HCT116 (cell line): ENCODE data around the gene PRM1. TPM values are rescaled to one million over a fixed set of nuclear protein-coding genes. Genes with fewer than 3 reads are reported as not detected.

Experiments used
- ATAC-seq: fragments of 200-7000 bp; cut with Tn5 transposase; 2 replicates; pipeline ENCODE4 v1.9.1; 2020; ENCODE audit warnings: mild to moderate bottlenecking, moderate library complexity
- BruUV-seq: library from RNA; stranded (reverse); fragments of 400-500 nt; replicated peaks from 2 replicates; lab custom pipeline; 2021; lab: Mats Ljungman, UMichigan
- CTCF ChIA-PET: fragments of 300-600 bp; sonication (Branson Sonifier 250); formaldehyde crosslinking; loops from one replicate; lab custom pipeline; 2021; ENCODE audit warnings: antibody characterized with exemption; lab: Charles Lee
- POLR2A ChIA-PET: fragments of 300-600, 350-600 bp; sonication (Branson Sonifier 250); formaldehyde crosslinking; loops from one replicate; lab custom pipeline; 2021; ENCODE audit warnings: antibody characterized with exemption; lab: Charles Lee
- RAD21 ChIA-PET, 2 experiments: fragments of 300-600 bp; sonication (Branson Sonifier 250); formaldehyde crosslinking; loops; one replicate each; lab custom pipeline; 2023; ENCODE audit warnings: low total read pairs in 2 of 2; ENCODE audit not compliant: uncharacterized antibody in 2 of 2, unreplicated experiment in 2 of 2, low non-redundant PET in 1 of 2; lab: Charles Lee
- DNase-seq: peaks from one replicate; pipeline ENCODE4 v3.0.0-alpha.2; 2010; ENCODE audit warnings: low read depth, low spot score
- H2AFZ ChIP-seq: fragments of 200-600 bp; shearing (Covaris generic), sonication (generic); 2 replicates; pipeline ENCODE4 v1.6.1; 2017; ENCODE audit warnings: low read depth, mixed run types, mixed read lengths, antibody characterized with exemption, low read length; ENCODE audit not compliant: poor library complexity, severe bottlenecking
- H3K27ac ChIP-seq: 2 replicates; pipeline ENCODE4 v1.5.1; 2012; ENCODE audit warnings: low read depth, low read length
- H3K27me3 ChIP-seq: fragments of 200-600 bp; sonication (generic); 2 replicates; pipeline ENCODE4 v1.6.1; 2016; ENCODE audit warnings: mixed run types, low read length, mixed read lengths; ENCODE audit not compliant: insufficient read depth
- H3K36me3 ChIP-seq, 2 experiments: fragments of 200-500 bp in 1 of 2; fragments of 200-600 bp in 1 of 2; sonication (Bioruptor generic) in 1 of 2; sonication (generic) in 1 of 2; 2 replicates each; pipeline versions ENCODE4 v1.5.1 to v1.6.1; 2014 to 2016; ENCODE audit warnings: low read length in 2 of 2, inconsistent platforms in 1 of 2, mixed read lengths in 1 of 2, mixed run types in 1 of 2; ENCODE audit not compliant: insufficient read depth in 2 of 2, control insufficient read depth in 1 of 2
- H3K4me1 ChIP-seq, 2 experiments: fragments of 200-600 bp in 1 of 2; sonication (generic) in 1 of 2; 2 replicates each; pipeline versions ENCODE4 v1.5.1 to v1.6.1; 2012 to 2017; ENCODE audit warnings: low read length in 2 of 2, inconsistent platforms in 1 of 2, mild to moderate bottlenecking in 1 of 2, mixed read lengths in 1 of 2, mixed run types in 1 of 2, moderate library complexity in 1 of 2; ENCODE audit not compliant: insufficient read depth in 2 of 2, control insufficient read depth in 1 of 2
- H3K4me2 ChIP-seq: fragments of 200-600 bp; sonication (generic); 2 replicates; pipeline ENCODE4 v1.6.1; 2017; ENCODE audit warnings: mixed run types, low read length, mixed read lengths
- H3K4me3 ChIP-seq, 2 experiments: fragments of 200-600 bp in 1 of 2; sonication (generic) in 1 of 2; replicated peaks in 1 of 2; 2 replicates each; pipeline ENCODE4 v1.5.1; 2011 to 2016; ENCODE audit warnings: low read length in 2 of 2, control low read depth in 1 of 2, low read depth in 1 of 2, mild to moderate bottlenecking in 1 of 2, mixed read lengths in 1 of 2, mixed run types in 1 of 2
- H3K79me2 ChIP-seq: fragments of 200-600 bp; sonication (generic); 2 replicates; pipeline ENCODE4 v1.6.1; 2017; ENCODE audit warnings: mild to moderate bottlenecking, mixed run types, low read length, moderate library complexity, mixed read lengths; ENCODE audit not compliant: insufficient read depth
- H3K9ac ChIP-seq: fragments of 200-600 bp; sonication (generic); 2 replicates; pipeline ENCODE4 v1.6.1; 2016; ENCODE audit warnings: low read length, mixed read lengths
- H3K9me2 ChIP-seq: fragments of 200-600 bp; sonication (generic), shearing (Covaris generic); 2 replicates; pipeline ENCODE4 v1.6.1; 2017; ENCODE audit warnings: mixed run types, mild to moderate bottlenecking, moderate library complexity; ENCODE audit not compliant: insufficient read depth
- H3K9me3 ChIP-seq, 2 experiments: fragments of 200-500 bp in 1 of 2; fragments of 200-600 bp in 1 of 2; sonication (Bioruptor generic) in 1 of 2; sonication (generic) in 1 of 2; 2 replicates each; pipeline ENCODE4 v1.6.1; 2014 to 2017; ENCODE audit warnings: low read length in 2 of 2, mixed read lengths in 2 of 2, inconsistent platforms in 1 of 2, low read depth in 1 of 2, mild to moderate bottlenecking in 1 of 2, mixed run types in 1 of 2, moderate library complexity in 1 of 2; ENCODE audit not compliant: control insufficient read depth in 1 of 2, insufficient read depth in 1 of 2
- H4K20me1 ChIP-seq: fragments of 200-600 bp; sonication (generic), shearing (Covaris generic); 2 replicates; pipeline ENCODE4 v1.6.1; 2017; ENCODE audit warnings: mixed run types, mild to moderate bottlenecking, moderate library complexity; ENCODE audit not compliant: insufficient read depth
- CBX3 ChIP-seq: IDR thresholded peaks from 2 replicates; pipeline ENCODE4 v1.6.1; 2012; ENCODE audit warnings: low read depth
- ELF1 ChIP-seq: IDR thresholded peaks from 2 replicates; pipeline ENCODE4 v1.6.1; 2012; ENCODE audit warnings: low read depth, borderline replicate concordance
- EZH2phosphoT487 ChIP-seq: fragments of 200-600 bp; IDR thresholded peaks from 2 replicates; pipeline ENCODE4 v1.6.1; 2018; ENCODE audit warnings: antibody characterized with exemption, borderline replicate concordance
- FOSL1 ChIP-seq: IDR thresholded peaks from 2 replicates; pipeline ENCODE4 v1.6.1; 2012; ENCODE audit warnings: low read depth
- JUND ChIP-seq: IDR thresholded peaks from 2 replicates; pipeline ENCODE4 v1.6.1; 2012
- RAD21 ChIP-seq: IDR thresholded peaks from 2 replicates; pipeline ENCODE4 v1.6.1; 2012; ENCODE audit warnings: low read depth, mild to moderate bottlenecking
- SIN3A ChIP-seq: IDR thresholded peaks from 2 replicates; pipeline ENCODE4 v1.6.1; 2012; ENCODE audit warnings: low read depth
- SP1 ChIP-seq: IDR thresholded peaks from 2 replicates; pipeline ENCODE4 v1.6.1; 2012; ENCODE audit warnings: low read depth
- SRF ChIP-seq: IDR thresholded peaks from 2 replicates; pipeline ENCODE4 v1.6.1; 2012; ENCODE audit warnings: low read depth
- intact Hi-C: fragments of 100-400 bp; cut with micrococcal nuclease; formaldehyde crosslinking; loops from 2 replicates; pipeline ENCODE4 v1.10.0; 2022
- total RNA-seq: library from RNA; stranded (reverse); gene quantifications from one replicate; pipeline ENCODE4 v1.2.1, GENCODE V29; 2021; ENCODE audit not compliant: unreplicated experiment
- TF ChIP-seq, protein P1 (sequence below), 3 experiments: fragments of 200-600 bp in 1 of 3; sonication (generic) in 1 of 3; IDR thresholded peaks in 2 of 3; conservative IDR thresholded peaks in 1 of 3; 2 replicates each; pipeline ENCODE4 v1.5.1; 2012 to 2017; ENCODE audit warnings: low read depth in 2 of 3, low read length in 2 of 3, antibody characterized with exemption in 1 of 3, borderline replicate concordance in 1 of 3, control low read depth in 1 of 3, mild to moderate bottlenecking in 1 of 3, mixed read lengths in 1 of 3, mixed run types in 1 of 3, moderate library complexity in 1 of 3; ENCODE audit not compliant: insufficient read depth in 1 of 3
- TF ChIP-seq, protein P2 (sequence below): IDR thresholded peaks from 2 replicates; pipeline ENCODE4 v1.6.1; 2012

The PRM1 gene
- total RNA-seq, 1 experiment from 2014 or later = not detected

GRCh38 chr16:11303405-11304138 lies 22.4 kb upstream of the PRM1 start (continued):
- TF ChIP-seq, protein P1, sequence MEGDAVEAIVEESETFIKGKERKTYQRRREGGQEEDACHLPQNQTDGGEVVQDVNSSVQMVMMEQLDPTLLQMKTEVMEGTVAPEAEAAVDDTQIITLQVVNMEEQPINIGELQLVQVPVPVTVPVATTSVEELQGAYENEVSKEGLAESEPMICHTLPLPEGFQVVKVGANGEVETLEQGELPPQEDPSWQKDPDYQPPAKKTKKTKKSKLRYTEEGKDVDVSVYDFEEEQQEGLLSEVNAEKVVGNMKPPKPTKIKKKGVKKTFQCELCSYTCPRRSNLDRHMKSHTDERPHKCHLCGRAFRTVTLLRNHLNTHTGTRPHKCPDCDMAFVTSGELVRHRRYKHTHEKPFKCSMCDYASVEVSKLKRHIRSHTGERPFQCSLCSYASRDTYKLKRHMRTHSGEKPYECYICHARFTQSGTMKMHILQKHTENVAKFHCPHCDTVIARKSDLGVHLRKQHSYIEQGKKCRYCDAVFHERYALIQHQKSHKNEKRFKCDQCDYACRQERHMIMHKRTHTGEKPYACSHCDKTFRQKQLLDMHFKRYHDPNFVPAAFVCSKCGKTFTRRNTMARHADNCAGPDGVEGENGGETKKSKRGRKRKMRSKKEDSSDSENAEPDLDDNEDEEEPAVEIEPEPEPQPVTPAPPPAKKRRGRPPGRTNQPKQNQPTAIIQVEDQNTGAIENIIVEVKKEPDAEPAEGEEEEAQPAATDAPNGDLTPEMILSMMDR (IDR thresholded peaks at IDR 0.05 in 2 of 3, conservative IDR thresholded peaks at IDR 0.05 in 1 of 3; ENCODE audit: borderline replicate concordance in 1 of 3, insufficient read depth in 1 of 3, low read depth in 2 of 3, low read length in 2 of 3) = no peak
- no peak for TF ChIP-seq SRF
- TF ChIP-seq EZH2phosphoT487 = no peak
- TF ChIP-seq ELF1 = no peak
- no peak for TF ChIP-seq JUND
- no peak for TF ChIP-seq SIN3A
- no peak for TF ChIP-seq CBX3
- no peak for TF ChIP-seq FOSL1
- no peak for TF ChIP-seq SP1
- TF ChIP-seq, protein P2, sequence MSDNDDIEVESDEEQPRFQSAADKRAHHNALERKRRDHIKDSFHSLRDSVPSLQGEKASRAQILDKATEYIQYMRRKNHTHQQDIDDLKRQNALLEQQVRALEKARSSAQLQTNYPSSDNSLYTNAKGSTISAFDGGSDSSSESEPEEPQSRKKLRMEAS = no peak
- TF ChIP-seq RAD21 = no peak

DNA sequence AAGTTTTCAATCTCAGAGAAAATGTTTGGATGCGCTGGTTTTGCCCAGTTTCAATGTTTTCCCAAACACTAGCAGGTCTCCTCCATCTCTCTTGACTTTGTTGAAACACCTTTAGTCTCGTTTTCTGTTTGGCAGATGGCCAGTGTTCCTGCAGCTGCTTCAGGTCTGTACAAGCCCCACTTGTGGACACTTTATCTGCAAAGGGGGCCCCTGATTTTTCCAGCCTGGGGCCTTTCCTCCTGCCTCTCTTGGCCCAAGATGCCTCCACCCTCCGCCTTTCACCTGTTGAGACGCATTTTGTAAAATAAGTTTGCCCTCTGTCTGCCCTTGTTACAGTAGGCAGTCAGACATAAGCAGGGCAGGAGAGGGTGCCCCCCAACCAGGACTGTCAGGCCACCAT lies 21.8 kb upstream of the PRM1 start:
- no peaks in the 10 kb centered on the region for H3K79me2 ChIP-seq
- H3K36me3 ChIP-seq = no peaks in the 10 kb centered on the region
- H3K27ac ChIP-seq = no peak overlapping the region
- POLR2A ChIA-PET = no interaction called here
- ATAC-seq = no peak
- H3K4me2 ChIP-seq = no peak overlapping the region
- intact Hi-C loops = no loop called here
- H3K9me2 ChIP-seq = no peaks in the 10 kb centered on the region
- RAD21 ChIA-PET = no interaction called here
- no peak overlapping the region for H3K9ac ChIP-seq
- no peak overlapping the region for H3K4me3 ChIP-seq
- H3K9me3 ChIP-seq = no peaks in the 10 kb centered on the region
- H3K27me3 ChIP-seq = no peaks in the 10 kb centered on the region
- CTCF ChIA-PET = no interaction called here
- no peaks in the 10 kb centered on the region for H4K20me1 ChIP-seq
- DNase-seq = no peak
- no peak for TF ChIP-seq SIN3A
- no TSS peak for BruUV-seq
- H2AFZ ChIP-seq = no peak overlapping the region
- H3K4me1 ChIP-seq = no peaks in the 10 kb centered on the region
